ENCODE measurements around the gene RAB36. TPM values are rescaled to one million over a fixed set of nuclear protein-coding genes. Genes with fewer than 3 reads are reported as not detected.

The RAB36 gene
- total RNA-seq, 1 experiment from 2014 or later = 1.8 TPM

DNA sequence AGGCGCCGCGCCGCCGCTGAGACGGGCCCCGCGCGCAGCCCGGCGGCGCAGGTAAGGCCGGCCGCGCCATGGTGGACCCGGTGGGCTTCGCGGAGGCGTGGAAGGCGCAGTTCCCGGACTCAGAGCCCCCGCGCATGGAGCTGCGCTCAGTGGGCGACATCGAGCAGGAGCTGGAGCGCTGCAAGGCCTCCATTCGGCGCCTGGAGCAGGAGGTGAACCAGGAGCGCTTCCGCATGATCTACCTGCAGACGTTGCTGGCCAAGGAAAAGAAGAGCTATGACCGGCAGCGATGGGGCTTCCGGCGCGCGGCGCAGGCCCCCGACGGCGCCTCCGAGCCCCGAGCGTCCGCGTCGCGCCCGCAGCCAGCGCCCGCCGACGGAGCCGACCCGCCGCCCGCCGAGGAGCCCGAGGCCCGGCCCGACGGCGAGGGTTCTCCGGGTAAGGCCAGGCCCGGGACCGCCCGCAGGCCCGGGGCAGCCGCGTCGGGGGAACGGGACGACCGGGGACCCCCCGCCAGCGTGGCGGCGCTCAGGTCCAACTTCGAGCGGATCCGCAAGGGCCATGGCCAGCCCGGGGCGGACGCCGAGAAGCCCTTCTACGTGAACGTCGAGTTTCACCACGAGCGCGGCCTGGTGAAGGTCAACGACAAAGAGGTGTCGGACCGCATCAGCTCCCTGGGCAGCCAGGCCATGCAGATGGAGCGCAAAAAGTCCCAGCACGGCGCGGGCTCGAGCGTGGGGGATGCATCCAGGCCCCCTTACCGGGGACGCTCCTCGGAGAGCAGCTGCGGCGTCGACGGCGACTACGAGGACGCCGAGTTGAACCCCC is 35.8 kb downstream of the RAB36 start (continued):
- TF ChIP-seq, protein P1, sequence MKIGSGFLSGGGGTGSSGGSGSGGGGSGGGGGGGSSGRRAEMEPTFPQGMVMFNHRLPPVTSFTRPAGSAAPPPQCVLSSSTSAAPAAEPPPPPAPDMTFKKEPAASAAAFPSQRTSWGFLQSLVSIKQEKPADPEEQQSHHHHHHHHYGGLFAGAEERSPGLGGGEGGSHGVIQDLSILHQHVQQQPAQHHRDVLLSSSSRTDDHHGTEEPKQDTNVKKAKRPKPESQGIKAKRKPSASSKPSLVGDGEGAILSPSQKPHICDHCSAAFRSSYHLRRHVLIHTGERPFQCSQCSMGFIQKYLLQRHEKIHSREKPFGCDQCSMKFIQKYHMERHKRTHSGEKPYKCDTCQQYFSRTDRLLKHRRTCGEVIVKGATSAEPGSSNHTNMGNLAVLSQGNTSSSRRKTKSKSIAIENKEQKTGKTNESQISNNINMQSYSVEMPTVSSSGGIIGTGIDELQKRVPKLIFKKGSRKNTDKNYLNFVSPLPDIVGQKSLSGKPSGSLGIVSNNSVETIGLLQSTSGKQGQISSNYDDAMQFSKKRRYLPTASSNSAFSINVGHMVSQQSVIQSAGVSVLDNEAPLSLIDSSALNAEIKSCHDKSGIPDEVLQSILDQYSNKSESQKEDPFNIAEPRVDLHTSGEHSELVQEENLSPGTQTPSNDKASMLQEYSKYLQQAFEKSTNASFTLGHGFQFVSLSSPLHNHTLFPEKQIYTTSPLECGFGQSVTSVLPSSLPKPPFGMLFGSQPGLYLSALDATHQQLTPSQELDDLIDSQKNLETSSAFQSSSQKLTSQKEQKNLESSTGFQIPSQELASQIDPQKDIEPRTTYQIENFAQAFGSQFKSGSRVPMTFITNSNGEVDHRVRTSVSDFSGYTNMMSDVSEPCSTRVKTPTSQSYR (CRISPR knock-in tag; IDR thresholded peaks at IDR 0.05) = no peak
- TF ChIP-seq, protein P2, sequence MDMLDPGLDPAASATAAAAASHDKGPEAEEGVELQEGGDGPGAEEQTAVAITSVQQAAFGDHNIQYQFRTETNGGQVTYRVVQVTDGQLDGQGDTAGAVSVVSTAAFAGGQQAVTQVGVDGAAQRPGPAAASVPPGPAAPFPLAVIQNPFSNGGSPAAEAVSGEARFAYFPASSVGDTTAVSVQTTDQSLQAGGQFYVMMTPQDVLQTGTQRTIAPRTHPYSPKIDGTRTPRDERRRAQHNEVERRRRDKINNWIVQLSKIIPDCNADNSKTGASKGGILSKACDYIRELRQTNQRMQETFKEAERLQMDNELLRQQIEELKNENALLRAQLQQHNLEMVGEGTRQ (CRISPR knock-in tag; IDR thresholded peaks at IDR 0.05) = no peak
- TF ChIP-seq, protein P3, sequence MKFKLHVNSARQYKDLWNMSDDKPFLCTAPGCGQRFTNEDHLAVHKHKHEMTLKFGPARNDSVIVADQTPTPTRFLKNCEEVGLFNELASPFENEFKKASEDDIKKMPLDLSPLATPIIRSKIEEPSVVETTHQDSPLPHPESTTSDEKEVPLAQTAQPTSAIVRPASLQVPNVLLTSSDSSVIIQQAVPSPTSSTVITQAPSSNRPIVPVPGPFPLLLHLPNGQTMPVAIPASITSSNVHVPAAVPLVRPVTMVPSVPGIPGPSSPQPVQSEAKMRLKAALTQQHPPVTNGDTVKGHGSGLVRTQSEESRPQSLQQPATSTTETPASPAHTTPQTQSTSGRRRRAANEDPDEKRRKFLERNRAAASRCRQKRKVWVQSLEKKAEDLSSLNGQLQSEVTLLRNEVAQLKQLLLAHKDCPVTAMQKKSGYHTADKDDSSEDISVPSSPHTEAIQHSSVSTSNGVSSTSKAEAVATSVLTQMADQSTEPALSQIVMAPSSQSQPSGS (CRISPR knock-in tag; IDR thresholded peaks at IDR 0.05; ENCODE audit: borderline replicate concordance, low read depth) = no peak
- no peak for TF ChIP-seq NR3C1 (CRISPR knock-in tag; conservative IDR thresholded peaks at IDR 0.05; ENCODE audit: low read depth)
- no peak for TF ChIP-seq IRF2 (CRISPR knock-in tag; IDR thresholded peaks at IDR 0.05; ENCODE audit: borderline replicate concordance, low read depth)
- TF ChIP-seq ZNF416 (CRISPR knock-in tag; IDR thresholded peaks at IDR 0.05) = no peak
- TF ChIP-seq, protein P4, sequence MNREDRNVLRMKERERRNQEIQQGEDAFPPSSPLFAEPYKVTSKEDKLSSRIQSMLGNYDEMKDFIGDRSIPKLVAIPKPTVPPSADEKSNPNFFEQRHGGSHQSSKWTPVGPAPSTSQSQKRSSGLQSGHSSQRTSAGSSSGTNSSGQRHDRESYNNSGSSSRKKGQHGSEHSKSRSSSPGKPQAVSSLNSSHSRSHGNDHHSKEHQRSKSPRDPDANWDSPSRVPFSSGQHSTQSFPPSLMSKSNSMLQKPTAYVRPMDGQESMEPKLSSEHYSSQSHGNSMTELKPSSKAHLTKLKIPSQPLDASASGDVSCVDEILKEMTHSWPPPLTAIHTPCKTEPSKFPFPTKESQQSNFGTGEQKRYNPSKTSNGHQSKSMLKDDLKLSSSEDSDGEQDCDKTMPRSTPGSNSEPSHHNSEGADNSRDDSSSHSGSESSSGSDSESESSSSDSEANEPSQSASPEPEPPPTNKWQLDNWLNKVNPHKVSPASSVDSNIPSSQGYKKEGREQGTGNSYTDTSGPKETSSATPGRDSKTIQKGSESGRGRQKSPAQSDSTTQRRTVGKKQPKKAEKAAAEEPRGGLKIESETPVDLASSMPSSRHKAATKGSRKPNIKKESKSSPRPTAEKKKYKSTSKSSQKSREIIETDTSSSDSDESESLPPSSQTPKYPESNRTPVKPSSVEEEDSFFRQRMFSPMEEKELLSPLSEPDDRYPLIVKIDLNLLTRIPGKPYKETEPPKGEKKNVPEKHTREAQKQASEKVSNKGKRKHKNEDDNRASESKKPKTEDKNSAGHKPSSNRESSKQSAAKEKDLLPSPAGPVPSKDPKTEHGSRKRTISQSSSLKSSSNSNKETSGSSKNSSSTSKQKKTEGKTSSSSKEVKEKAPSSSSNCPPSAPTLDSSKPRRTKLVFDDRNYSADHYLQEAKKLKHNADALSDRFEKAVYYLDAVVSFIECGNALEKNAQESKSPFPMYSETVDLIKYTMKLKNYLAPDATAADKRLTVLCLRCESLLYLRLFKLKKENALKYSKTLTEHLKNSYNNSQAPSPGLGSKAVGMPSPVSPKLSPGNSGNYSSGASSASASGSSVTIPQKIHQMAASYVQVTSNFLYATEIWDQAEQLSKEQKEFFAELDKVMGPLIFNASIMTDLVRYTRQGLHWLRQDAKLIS (CRISPR knock-in tag; IDR thresholded peaks at IDR 0.05; ENCODE audit: borderline replicate concordance) = no peak
- TF ChIP-seq TEAD4 (CRISPR knock-in tag; IDR thresholded peaks at IDR 0.05) = no peak
- TF ChIP-seq GABPB1 (CRISPR knock-in tag; IDR thresholded peaks at IDR 0.05) = no peak
- no peak for TF ChIP-seq FOXK1 (CRISPR knock-in tag; IDR thresholded peaks at IDR 0.05)

DNA sequence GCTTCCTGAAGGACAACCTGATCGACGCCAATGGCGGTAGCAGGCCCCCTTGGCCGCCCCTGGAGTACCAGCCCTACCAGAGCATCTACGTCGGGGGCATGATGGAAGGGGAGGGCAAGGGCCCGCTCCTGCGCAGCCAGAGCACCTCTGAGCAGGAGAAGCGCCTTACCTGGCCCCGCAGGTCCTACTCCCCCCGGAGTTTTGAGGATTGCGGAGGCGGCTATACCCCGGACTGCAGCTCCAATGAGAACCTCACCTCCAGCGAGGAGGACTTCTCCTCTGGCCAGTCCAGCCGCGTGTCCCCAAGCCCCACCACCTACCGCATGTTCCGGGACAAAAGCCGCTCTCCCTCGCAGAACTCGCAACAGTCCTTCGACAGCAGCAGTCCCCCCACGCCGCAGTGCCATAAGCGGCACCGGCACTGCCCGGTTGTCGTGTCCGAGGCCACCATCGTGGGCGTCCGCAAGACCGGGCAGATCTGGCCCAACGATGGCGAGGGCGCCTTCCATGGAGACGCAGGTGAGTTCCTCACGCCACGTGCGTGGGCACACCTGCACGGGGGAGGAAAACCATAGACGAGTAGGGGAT is 36.5 kb downstream of the RAB36 start:
- ChIA-PET CTCF (interaction anchor here (1.0 to 9.3 kb wide), 8 partner anchors 38 to 107 kb away, joined by 3 to 114 read pairs (median 8); no protein-coding TSS in a partner anchor), POLR2A (interaction anchor here (1.1 kb wide), 1 partner anchor 26 kb away, joined by 3 read pairs; no protein-coding TSS in a partner anchor)
- DNase-seq (ENCODE audit: low spot score) = no peak
- Mint-ChIP-seq H3K27me3 (ENCODE audit: low read depth) (no peaks in the 10 kb centered on the region; the same call in none of the 2 replicates), H3K9me3 (peaks cover 6% of the 10 kb centered on the region), H3K4me1 (peaks cover 64% of the 10 kb centered on the region), H3K36me3 (peaks cover 25% of the 10 kb centered on the region), H3K4me3 (peak overlapping the region; percentile 82), H3K27ac (peak overlapping the region; percentile 79; the same call in 1 of the 2 replicates)
- no peak for TF ChIP-seq CREB1 (CRISPR knock-in tag; IDR thresholded peaks at IDR 0.05)
- TF ChIP-seq, protein P2 (CRISPR knock-in tag; IDR thresholded peaks at IDR 0.05) = no peak
- TF ChIP-seq, protein P5, sequence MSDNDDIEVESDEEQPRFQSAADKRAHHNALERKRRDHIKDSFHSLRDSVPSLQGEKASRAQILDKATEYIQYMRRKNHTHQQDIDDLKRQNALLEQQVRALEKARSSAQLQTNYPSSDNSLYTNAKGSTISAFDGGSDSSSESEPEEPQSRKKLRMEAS (CRISPR knock-in tag; IDR thresholded peaks at IDR 0.05) = peak; percentile 57
- no peak for TF ChIP-seq ZNF263 (CRISPR knock-in tag; IDR thresholded peaks at IDR 0.05; ENCODE audit: low read depth)
- TF ChIP-seq, protein P6, sequence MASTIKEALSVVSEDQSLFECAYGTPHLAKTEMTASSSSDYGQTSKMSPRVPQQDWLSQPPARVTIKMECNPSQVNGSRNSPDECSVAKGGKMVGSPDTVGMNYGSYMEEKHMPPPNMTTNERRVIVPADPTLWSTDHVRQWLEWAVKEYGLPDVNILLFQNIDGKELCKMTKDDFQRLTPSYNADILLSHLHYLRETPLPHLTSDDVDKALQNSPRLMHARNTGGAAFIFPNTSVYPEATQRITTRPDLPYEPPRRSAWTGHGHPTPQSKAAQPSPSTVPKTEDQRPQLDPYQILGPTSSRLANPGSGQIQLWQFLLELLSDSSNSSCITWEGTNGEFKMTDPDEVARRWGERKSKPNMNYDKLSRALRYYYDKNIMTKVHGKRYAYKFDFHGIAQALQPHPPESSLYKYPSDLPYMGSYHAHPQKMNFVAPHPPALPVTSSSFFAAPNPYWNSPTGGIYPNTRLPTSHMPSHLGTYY (CRISPR knock-in tag; IDR thresholded peaks at IDR 0.05) = no peak
- TF ChIP-seq, protein P7, sequence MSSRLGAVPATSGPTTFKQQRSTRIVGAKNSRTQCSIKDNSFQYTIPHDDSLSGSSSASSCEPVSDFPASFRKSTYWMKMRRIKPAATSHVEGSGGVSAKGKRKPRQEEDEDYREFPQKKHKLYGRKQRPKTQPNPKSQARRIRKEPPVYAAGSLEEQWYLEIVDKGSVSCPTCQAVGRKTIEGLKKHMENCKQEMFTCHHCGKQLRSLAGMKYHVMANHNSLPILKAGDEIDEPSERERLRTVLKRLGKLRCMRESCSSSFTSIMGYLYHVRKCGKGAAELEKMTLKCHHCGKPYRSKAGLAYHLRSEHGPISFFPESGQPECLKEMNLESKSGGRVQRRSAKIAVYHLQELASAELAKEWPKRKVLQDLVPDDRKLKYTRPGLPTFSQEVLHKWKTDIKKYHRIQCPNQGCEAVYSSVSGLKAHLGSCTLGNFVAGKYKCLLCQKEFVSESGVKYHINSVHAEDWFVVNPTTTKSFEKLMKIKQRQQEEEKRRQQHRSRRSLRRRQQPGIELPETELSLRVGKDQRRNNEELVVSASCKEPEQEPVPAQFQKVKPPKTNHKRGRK (CRISPR knock-in tag; IDR thresholded peaks at IDR 0.05; ENCODE audit: borderline replicate concordance) = no peak
- TF ChIP-seq, protein P8, sequence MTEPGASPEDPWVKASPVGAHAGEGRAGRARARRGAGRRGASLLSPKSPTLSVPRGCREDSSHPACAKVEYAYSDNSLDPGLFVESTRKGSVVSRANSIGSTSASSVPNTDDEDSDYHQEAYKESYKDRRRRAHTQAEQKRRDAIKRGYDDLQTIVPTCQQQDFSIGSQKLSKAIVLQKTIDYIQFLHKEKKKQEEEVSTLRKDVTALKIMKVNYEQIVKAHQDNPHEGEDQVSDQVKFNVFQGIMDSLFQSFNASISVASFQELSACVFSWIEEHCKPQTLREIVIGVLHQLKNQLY (CRISPR knock-in tag; IDR thresholded peaks at IDR 0.05) = no peak
- TF ChIP-seq, protein P9, sequence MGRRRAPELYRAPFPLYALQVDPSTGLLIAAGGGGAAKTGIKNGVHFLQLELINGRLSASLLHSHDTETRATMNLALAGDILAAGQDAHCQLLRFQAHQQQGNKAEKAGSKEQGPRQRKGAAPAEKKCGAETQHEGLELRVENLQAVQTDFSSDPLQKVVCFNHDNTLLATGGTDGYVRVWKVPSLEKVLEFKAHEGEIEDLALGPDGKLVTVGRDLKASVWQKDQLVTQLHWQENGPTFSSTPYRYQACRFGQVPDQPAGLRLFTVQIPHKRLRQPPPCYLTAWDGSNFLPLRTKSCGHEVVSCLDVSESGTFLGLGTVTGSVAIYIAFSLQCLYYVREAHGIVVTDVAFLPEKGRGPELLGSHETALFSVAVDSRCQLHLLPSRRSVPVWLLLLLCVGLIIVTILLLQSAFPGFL (CRISPR knock-in tag; IDR thresholded peaks at IDR 0.05; ENCODE audit: borderline replicate concordance) = no peak
- ATAC-seq = no peak
